ENCODE measurements around the gene PGAP3. TPM values are rescaled to one million over a fixed set of nuclear protein-coding genes. Genes with fewer than 3 reads are reported as not detected.
"Not testable (repeated sequence)": the region's sequence is repeated elsewhere in the genome, so short reads cannot be mapped to it uniquely, and the experiment has no call there.

The PGAP3 gene
- total RNA-seq, 1 experiment from 2014 or later = 9.5 TPM

- no peak overlapping the region for H3K4me3 ChIP-seq
- no peaks in the 10 kb centered on the region for H3K27me3 ChIP-seq
- DNase-seq = peak; percentile 31
- no peaks in the 10 kb centered on the region for H3K9me3 ChIP-seq
- peaks cover 12% of the 10 kb centered on the region for H3K36me3 ChIP-seq
Measured at GRCh38 chr17:39702901-39703893, 15.3 kb upstream of the PGAP3 start.

DNA sequence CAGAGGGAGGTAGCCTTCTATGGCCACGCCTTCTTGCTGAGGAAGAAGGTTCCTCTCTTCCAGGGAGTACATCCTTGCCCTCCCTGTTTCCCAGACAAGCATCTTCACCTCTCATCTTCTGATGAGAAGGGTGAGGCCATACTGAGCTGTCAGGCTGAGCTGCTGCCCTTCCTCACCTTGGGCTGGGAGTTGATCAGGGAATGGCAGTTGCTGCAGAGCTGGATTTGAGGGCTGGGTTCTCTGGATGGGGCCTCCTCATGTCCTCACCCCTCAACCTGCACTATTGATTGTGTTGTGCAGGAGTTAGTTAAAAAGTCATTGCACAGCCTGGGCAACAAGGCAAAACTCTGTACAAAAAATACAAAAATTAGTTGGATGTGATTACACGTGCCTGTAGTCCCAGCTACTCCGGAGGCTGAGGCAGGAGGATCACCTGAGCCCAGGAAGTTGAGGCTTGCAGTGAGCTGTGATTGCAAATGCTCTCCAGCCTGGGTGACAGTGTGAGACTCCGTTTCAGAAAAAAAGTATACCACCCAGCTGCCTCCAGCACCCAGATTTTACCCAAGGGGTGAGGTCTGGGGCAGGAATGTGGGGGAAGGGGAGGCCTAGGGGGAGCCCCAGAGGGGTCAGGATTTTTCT is 14.0 kb upstream of the PGAP3 start:
- no peaks in the 10 kb centered on the region; the same call in none of the 2 replicates for H3K36me3 ChIP-seq
- no peaks in the 10 kb centered on the region for H3K9me3 ChIP-seq
- H3K27me3 ChIP-seq = no peaks in the 10 kb centered on the region
- DNase-seq = no peak
- no peak overlapping the region for H3K4me3 ChIP-seq

DNA sequence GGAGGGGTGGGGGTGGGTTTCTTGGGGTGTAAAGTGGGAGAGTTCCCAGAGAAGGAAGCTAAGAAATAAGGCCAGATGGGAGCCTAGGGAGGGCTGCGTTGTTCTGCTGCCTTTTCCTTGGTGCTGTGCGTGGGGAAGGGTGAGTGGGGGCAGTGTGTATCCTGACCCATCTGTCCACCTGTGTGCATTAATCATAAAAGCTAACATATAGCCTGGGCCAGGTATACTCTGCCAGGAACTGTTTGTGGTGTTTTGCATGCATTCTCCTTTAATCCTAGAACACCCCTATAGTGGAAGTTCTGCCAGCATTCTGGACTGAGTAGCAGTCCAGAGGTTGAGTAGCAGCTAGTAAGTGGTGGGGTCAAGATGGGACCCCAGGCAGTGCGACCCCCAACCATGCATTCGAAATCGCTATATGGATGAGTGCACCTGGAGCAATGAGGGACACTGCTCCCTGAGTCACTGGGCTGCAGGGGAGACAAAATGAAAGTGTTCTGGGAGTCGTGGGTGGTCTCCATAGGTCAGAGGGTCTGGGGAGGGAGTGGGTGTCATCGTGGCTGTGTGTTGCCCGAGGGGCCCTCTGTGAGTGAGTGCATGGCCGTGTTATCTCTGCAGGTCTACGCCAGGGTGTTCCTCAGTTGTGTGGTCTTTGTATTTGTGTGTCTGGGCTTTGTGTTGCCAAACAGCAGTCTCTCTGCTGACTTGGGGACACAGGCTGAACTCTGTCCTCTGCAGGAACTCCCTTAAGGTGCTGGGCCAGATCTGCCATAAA is 13.3 kb upstream of the PGAP3 start:
- Histone ChIP-seq H3K9me3 (no peaks in the 10 kb centered on the region), H3K36me3 (no peaks in the 10 kb centered on the region; the same call in none of the 2 replicates), H3K4me3 (peak overlapping the region; percentile 89), H3K27me3 (no peaks in the 10 kb centered on the region)
- DNase-seq = no peak

GRCh38 chr17:39700148-39700987 is 12.5 kb upstream of the PGAP3 start:
- Histone ChIP-seq H3K27me3 (no peaks in the 10 kb centered on the region), H3K9me3 (no peaks in the 10 kb centered on the region), H3K4me3 (peak overlapping the region; percentile 89), H3K36me3 (no peaks in the 10 kb centered on the region; the same call in none of the 2 replicates)
- DNase-seq = peak; percentile 33

DNA sequence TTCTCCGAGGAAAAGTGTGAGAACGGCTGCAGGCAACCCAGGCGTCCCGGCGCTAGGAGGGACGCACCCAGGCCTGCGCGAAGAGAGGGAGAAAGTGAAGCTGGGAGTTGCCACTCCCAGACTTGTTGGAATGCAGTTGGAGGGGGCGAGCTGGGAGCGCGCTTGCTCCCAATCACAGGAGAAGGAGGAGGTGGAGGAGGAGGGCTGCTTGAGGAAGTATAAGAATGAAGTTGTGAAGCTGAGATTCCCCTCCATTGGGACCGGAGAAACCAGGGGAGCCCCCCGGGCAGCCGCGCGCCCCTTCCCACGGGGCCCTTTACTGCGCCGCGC is 11.9 kb upstream of the PGAP3 start, which contains the start of gene ERBB2:
TSS of gene ERBB2 (plus strand) at position 247 of the 330 bp plus-strand sequence. CDS start 175 bp downstream, outside the sequence.
- Histone ChIP-seq H3K36me3 (no peaks in the 10 kb centered on the region; the same call in none of the 2 replicates), H3K9me3 (no peaks in the 10 kb centered on the region), H3K27me3 (no peaks in the 10 kb centered on the region), H3K4me3 (peak within 1 kb of the TSS; percentile 89)
- peak; percentile 89 for DNase-seq

DNA sequence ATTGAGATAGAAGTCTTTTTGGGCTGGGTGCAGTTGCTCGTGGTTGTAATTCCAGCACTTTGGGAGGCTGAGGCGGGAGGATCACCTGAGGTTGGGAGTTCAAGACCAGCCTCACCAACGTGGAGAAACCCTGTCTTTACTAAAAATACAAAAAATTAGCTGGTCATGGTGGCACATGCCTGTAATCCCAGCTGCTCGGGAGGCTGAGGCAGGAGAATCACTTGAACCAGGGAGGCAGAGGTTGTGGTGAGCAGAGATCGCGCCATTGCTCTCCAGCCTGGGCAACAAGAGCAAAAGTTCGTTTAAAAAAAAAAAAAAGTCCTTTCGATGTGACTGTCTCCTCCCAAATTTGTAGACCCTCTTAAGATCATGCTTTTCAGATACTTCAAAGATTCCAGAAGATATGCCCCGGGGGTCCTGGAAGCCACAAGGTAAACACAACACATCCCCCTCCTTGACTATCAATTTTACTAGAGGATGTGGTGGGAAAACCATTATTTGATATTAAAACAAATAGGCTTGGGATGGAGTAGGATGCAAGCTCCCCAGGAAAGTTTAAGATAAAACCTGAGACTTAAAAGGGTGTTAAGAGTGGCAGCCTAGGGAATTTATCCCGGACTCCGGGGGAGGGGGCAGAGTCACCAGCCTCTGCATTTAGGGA is 11.4 kb upstream of the PGAP3 start:
- not testable (repeated sequence) for DNase-seq, H3K27me3 ChIP-seq, H3K36me3 ChIP-seq, H3K9me3 ChIP-seq
- H3K4me3 ChIP-seq = peak overlapping the region; percentile 89

GRCh38 chr17:39697961-39698360 is 10.1 kb upstream of the PGAP3 start:
- Histone ChIP-seq H3K9me3 (no peaks in the 10 kb centered on the region), H3K27me3 (no peaks in the 10 kb centered on the region), H3K36me3 (no peaks in the 10 kb centered on the region), H3K4me3 (no peak overlapping the region)
- no peak for DNase-seq

DNA sequence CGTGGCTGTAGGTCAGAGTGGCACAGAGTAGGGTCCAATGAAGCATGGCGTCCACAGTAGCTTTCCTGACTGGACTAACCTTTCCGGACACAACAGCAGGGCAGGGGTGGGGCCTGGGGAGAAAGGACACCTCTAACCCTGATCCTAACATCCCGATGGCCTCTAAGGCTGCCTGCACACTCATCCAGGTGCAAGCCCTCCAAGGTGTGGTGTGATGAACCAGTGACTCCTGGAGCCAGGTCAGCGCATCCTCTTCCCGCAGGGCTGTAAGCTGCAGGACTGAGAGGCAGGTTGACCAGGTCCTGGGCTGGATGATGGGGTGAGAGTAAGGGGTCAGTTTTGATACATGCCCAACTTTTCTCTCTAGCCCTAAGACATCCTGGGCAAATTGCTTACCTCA is 8.9 kb upstream of the PGAP3 start:
- no peak for DNase-seq
- Histone ChIP-seq H3K9me3 (no peaks in the 10 kb centered on the region), H3K36me3 (no peaks in the 10 kb centered on the region), H3K4me3 (no peak overlapping the region), H3K27me3 (no peaks in the 10 kb centered on the region)

- Histone ChIP-seq H3K27me3 (no peaks in the 10 kb centered on the region), H3K36me3 (no peaks in the 10 kb centered on the region), H3K9me3 (no peaks in the 10 kb centered on the region), H3K4me3 (no peak overlapping the region)
- DNase-seq = no peak
Measured at GRCh38 chr17:39695089-39695474, 7.2 kb upstream of the PGAP3 start.

DNA sequence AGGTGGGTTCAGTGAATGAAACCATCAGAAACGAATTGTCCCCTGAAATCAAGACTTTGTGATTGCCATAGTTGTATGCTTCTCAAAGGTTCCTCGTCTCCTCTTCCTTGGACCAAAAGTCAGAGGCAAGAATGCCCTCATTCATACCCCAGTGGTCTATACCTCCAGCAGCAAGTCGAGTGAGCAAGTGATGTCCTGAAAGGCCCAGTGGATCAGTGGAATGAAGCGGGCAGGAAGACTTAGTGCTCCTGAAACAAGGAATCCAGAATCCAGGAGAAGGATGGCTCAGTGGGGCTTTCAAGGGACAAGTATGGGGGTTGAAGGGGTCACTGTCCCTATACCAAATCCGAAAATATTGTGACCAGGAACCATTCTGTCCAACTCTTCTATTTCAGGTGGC is 6.7 kb upstream of the PGAP3 start:
- Histone ChIP-seq H3K4me3 (no peak overlapping the region), H3K9me3 (no peaks in the 10 kb centered on the region), H3K36me3 (no peaks in the 10 kb centered on the region), H3K27me3 (no peaks in the 10 kb centered on the region)
- no peak for DNase-seq

GRCh38 chr17:39688945-39689344 is 1.1 kb upstream of the PGAP3 start:
- DNase-seq = no peak
- Histone ChIP-seq H3K36me3 (no peaks in the 10 kb centered on the region), H3K9me3 (no peaks in the 10 kb centered on the region), H3K27me3 (no peaks in the 10 kb centered on the region), H3K4me3 (peak overlapping the region; percentile 69)

GRCh38 chr17:39688475-39688835 is 598 bp upstream of the PGAP3 start:
- DNase-seq = no peak
- H3K4me3 ChIP-seq = peak overlapping the region; percentile 69
- no peaks in the 10 kb centered on the region for H3K36me3 ChIP-seq
- no peaks in the 10 kb centered on the region for H3K27me3 ChIP-seq
- H3K9me3 ChIP-seq = no peaks in the 10 kb centered on the region

GRCh38 chr17:39687101-39687545 is 734 bp downstream of the PGAP3 start:
- peak overlapping the region; percentile 69 for H3K4me3 ChIP-seq
- H3K27me3 ChIP-seq = no peaks in the 10 kb centered on the region
- H3K36me3 ChIP-seq = no peaks in the 10 kb centered on the region
- DNase-seq = no peak
- H3K9me3 ChIP-seq = no peaks in the 10 kb centered on the region

DNA sequence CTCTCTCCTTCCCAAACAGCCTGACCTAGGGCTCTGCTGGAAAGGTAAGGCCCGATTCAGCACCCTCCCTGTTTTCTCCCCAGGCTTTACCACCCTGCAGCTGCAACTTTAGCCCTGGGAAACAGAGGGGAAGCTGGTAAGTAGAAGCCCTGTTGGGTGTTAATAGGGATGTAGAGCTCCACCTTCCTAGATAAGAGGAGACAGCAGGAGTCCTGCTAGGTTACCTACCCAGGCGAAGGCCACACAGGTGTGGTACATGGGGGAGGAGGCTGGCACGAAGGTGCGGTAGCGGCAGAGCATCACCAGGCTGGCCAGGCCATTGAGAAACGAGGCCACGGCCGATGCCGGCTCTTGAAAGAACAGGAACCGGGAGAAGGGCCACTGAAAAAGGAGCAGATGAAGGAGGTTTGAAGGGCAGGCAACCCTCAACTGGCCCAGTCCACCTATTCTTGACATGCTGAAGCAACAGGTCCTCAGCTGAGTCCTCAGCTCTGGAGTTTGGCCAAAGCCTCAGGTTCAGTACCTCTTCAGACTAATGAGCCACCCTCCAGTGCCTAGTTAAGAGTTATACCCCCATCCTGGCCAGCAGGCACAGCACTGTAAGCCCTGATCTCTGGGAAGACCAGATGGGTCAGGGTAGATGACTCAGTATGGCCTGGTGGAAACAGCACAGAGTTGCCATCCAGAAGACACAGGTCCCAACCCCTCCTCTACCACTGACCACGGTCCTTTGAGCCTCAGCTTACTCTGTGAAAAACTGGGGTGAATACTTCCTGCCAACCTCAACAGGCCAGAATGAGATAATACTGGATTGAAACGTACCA is 3.3 kb downstream of the PGAP3 start:
- no peaks in the 10 kb centered on the region for H3K9me3 ChIP-seq
- no peaks in the 10 kb centered on the region for H3K36me3 ChIP-seq
- DNase-seq = no peak
- no peaks in the 10 kb centered on the region for H3K27me3 ChIP-seq
- no peak overlapping the region for H3K4me3 ChIP-seq
